DMS153 (cell line): Measurements from ENCODE around the gene SYNGR1.
A peak's percentile ranks its signal among the peaks of the same experiment; 100 is the strongest.

Experiments used
- DNase-seq: peaks from one replicate; lab custom pipeline; 2025; lab: John Stamatoyannopoulos, UW

The SYNGR1 gene

DNA sequence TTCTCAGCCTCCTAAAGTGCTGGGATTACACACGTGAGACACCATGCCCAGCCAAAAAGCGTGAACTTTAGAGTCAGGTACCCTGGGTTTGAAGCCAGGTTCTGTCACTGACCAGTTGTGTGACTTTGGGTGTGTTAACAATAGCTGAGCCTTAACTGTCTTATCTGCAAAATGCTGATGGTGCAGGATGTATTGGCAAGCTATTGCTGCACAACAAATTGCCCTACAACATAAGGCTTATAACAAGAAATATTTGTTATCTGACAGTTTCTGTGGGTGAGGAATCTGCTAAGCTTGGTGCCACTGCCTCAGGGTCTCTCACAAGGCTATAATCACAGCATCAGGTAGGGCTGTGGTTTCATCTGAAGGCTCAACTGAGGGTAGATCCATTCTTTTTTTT is 21.9 kb downstream of the SYNGR1 start:
- no peak for DNase-seq

GRCh38 chr22:39374191-39374590 is 24.4 kb downstream of the SYNGR1 start:
- DNase-seq: no peak

DNA sequence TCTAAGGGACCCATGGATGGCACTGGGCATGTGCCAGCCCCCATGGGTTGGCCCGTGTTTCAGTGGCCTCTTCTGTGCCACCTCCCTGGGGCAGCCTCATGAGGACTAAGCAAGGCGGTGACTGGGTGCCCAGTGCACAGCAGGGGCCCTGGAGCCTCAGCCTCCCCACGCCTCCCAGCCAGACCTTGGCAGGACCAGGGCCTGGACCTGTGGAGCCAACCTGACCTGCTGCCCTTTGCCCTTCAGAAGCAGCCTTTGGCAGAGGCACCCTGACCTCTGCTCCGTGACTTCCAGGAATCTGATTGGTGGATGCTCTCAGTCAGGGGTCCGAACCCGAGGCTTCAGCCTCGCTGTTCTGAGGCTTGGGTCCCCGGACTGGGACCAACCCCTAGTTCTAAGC is 25.0 kb downstream of the SYNGR1 start:
- DNase-seq: no peak

DNA sequence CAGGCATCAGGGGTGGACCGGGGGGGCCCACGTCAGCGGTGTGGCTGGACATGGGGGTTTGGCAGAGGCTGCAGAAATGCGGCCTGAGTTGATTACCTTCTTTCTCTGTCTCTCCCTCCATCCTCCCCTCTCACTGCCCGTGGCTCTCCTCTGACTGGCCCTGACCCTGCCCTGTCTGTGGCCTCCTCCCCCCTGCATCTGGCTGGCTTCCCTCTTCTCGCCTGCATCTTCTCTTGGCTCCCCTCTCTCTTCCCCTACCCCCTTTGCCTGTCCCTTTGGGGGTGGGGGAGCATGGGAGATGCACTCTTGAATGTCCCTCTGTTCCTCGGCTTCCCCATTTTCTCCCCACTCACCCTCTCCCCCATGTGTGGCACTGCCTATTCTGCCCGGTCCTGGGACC is 25.9 kb downstream of the SYNGR1 start:
- no peak for DNase-seq

DNA sequence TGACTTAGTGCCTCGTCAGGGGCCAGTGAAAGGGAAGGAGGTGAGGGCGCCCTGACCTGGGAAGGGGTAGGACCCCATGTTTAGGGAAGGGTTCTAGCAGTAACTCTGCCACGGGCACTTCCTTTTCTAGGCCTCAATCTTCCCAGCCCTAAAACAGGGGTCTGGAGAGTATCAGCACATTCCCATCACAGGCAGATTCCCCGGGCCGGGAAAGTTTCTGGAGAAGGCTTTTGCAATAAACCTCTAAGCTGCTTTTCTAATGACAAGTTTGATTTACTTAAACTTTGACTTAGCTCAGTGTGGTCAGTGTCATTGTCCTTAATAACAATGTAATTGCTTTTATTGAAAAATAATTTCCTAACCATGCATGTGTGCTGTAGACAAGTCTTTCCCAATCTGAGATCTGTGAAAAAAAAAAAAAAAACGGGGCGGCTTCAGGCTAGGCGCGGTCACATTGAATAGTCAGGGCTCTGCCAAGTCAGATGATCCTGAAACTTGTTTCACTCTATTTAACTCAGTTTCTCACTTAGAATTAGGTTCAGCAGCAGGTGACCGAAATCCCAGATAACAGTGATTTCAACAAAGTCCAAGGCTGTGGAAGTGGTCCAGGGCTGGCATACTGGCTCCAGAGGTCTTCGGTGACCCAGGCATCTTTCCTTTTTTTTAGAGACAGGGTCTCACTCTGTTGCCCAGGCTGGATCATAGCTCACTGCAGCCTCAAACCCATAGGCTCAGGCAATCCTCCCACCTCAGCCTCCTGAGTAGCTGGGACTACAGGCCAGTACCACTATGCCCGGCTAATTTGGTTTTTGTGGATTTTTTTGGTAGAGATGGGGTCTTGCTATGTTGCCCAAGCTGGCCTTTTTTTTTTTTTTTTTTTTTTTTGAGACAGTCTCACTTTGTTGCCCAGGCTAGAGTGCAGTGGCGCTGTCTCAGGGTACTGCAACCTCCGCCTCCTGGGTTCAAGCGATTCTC is 30.3 kb downstream of the SYNGR1 start:
- DNase-seq: no peak

GRCh38 chr22:39381009-39381755 is 31.4 kb downstream of the SYNGR1 start:
- no peak for DNase-seq

DNA sequence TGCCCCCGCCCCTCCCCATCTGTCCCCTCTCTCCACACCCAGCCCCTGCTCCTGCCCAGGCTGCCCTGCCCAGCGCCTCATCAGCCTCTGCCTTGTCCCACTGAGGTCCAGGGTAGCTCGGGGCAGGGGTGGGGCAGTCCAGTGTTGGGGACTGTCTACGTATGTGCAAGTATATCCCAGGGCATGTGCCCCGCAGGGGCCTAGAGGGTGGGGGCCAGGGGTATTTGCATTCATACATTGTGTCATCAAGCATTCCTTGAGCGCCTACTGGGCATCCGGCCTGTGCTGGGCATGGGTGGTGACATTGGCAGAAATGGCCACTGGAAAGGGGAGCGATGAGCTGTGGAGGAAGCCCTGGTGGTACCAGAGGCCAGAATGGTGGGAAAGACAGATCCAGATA is 32.1 kb downstream of the SYNGR1 start:
- DNase-seq: no peak

DNA sequence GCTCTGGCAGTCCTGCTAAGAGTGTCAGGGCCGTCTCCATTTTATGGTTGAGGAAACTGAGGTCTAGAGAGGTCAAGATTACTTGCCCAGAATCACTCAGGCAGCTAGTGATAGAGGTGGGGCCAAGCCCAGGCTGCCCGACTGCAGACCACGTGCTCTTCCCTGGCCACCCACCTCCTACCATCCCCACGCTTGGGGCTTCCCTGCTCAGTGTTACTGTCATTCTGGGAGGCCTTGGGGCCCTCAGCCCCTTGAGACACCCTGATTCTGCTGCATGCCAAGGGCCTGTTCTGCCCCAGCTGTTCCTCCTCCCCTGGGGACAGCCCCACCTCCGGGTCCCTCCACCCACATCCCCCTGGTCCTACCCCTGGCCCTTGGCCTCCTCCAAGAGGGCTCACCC is 32.6 kb downstream of the SYNGR1 start:
- no peak for DNase-seq

GRCh38 chr22:39383841-39384625 is 34.2 kb downstream of the SYNGR1 start:
- DNase-seq: no peak

DNA sequence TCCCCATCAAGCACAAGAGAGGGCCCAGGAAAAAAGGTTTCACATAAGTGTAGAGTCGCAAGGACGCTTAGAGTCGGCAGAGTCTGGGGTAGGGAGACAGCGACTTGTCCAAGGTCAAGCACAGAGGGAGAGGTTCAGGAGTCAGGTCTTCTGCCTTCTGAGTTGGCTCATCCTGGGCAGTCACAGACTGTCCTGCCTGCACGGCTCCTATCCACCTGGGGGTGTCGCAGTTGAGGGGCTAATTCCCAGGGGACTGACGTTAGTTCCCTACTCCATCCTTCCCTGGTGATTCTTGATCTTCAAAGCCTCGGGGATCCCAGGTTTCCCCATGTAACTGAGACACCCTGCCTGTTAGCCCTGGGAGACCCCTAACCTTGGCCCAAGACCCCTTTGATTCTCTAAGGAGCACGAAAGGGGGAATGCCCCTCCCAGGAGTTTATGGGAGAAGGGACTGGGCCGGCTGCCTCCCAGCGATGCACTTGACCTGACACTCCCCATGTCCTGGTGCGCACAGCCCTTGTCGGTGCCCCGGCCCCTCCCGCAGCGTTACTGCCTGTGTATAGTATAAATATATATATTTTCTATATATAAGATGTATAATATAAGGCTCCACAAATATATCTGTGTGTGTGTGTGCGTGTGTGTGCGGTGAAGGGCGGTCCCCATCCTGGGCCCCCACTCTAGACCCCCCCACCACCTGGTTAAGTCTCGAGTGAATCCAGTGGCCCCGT is 35.1 kb downstream of the SYNGR1 start:
- DNase-seq: no peak

DNA sequence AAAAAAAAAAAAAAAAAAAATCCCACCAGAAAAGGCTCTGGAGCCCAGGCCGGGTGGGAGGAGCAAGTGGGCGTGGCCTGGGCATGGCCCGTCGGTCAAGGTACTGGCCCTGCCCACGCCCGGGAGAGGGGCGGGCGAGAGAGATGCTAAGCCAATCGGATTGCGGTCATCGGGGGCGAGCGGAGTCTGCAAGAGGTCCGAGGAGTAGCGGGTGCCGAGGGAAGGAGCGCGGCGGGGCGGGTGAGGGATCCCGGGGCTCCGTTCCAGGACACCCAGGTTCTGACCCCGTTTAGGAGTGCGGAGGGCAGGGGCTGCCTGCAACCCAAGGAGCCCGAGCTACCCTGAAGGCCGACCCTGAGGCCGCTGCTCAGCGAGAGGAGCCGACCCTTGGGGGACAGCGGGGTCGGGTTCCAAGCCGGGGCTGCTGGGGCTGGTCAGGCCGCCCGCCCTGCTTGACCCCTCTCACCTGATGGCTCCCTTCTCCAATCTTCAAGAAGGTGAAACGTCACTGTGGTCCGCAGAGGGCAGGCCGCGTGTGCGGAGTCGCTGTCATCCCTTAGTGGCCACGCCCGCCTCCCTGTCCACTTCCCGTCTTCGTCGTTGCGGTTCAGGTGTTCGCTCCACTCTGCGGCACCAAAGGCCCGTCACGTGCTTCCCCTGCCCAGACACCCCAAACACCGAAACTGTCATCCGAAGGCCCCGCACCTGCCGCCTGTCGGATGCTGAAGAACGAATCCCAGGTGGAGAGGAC is 38.6 kb downstream of the SYNGR1 start:
- peak; percentile 15 for DNase-seq

DNA sequence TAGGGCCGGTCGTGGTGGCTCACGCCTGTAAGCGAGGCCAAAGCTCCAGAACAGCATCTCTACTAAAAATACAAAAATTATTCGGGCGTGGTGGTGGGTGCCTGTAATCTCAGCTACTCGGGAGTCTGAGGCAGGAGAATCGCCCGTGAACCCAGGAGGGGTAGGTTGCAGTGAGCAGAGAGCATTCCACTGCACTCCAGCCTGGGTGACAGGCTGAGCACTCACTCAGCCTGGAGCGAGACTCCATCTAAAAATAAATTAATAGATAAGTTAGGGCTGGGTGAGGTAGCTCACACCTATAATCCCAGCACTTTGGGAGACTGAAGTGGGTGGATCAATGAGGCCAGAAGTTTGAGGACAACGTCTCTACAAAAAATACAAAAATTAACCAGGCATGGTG is 39.6 kb downstream of the SYNGR1 start:
- no peak for DNase-seq

GRCh38 chr22:39392341-39392948 is 42.7 kb downstream of the SYNGR1 start:
- DNase-seq: no peak

GRCh38 chr22:39395936-39396796 is 46.4 kb downstream of the SYNGR1 start:
- no peak for DNase-seq

- no peak for DNase-seq
Measured at GRCh38 chr22:39396797-39397195, 47.0 kb downstream of the SYNGR1 start.

GRCh38 chr22:39401301-39401631 is 51.5 kb downstream of the SYNGR1 start:
- no peak for DNase-seq

DNA sequence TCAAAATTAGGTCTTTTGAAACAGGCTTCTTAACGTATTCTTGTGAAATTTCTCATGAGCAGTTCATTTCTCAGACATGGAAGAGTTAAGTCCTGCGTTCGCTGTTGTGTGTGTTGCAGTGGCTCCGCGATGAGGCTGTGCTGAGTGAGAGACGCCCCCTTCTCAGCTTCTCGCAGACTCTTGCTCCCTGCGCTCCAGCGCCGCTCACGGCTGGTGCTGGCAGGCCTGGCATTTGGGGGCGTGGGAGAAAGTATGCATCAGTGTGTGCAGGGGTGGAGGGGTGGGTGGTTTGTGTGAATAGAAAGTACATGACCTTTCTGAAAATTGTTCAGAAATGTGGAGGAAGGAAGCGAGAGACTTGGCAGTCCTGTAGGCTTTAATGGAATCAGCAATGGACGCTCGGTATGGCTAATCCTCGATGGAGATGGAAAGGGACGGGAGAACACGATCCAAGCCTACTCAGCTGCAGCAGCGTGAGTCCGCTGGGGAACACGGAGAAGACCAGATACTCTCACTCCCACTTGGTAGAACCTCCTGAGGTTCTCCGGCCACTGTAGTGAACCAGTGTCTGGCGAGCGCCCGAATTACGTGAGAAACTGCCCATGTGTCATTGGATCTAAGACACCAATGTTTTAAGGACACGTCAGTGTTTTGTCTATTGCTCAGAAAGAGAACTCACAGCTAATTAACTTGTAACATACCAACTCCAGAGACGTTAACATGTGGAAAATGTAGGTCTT is 55.7 kb downstream of the SYNGR1 start:
- no peak for DNase-seq

GRCh38 chr22:39408173-39408572 is 58.4 kb downstream of the SYNGR1 start:
- no peak for DNase-seq

- DNase-seq: no peak
Measured at GRCh38 chr22:39408807-39409206, 59.0 kb downstream of the SYNGR1 start.
